H1 (cell line): ENCODE results near the gene SP1. TPM values are rescaled to one million over a fixed set of nuclear protein-coding genes. Genes with fewer than 3 reads are reported as not detected.

ENCODE experiments used
- CTCF ChIA-PET: fragments of 300-600 bp; sonication (Branson Sonifier 250); formaldehyde crosslinking; loops from one replicate; lab custom pipeline; 2021; ENCODE audit not compliant: partially characterized antibody; lab: Charles Lee
- POLR2A ChIA-PET: fragments of 300-600 bp; sonication (Branson Sonifier 250); formaldehyde crosslinking; loops from one replicate; lab custom pipeline; 2021; ENCODE audit warnings: inconsistent platforms; ENCODE audit not compliant: partially characterized antibody; lab: Charles Lee
- DNase-seq, 2 experiments: peaks; one replicate each; pipeline versions ENCODE4 v3.0.0 to v3.0.0-alpha.2; 2010 to 2022; ENCODE audit warnings: low spot score in 2 of 2, low read depth in 1 of 2, mixed read lengths in 1 of 2
- FAIRE-seq: peaks from 2 replicates; lab custom pipeline; 2011; peaks lifted over from hg19 to GRCh38; lab: Jason Lieb, UNC
- H2AFZ ChIP-seq: 2 replicates; pipeline ENCODE4 v1.8.1; 2012; ENCODE audit warnings: low read length, inconsistent platforms
- H2AK5ac ChIP-seq: 2 replicates; pipeline ENCODE4 v1.6.1; 2013; ENCODE audit warnings: low read depth, low read length
- H2BK120ac ChIP-seq: replicated peaks from 2 replicates; pipeline ENCODE3; 2013; ENCODE audit warnings: low read depth, low read length, inconsistent platforms
- H2BK12ac ChIP-seq: 2 replicates; pipeline ENCODE4 v1.6.1; 2013; ENCODE audit warnings: low read depth, low read length
- H2BK15ac ChIP-seq: 2 replicates; pipeline ENCODE4 v1.6.1; 2013; ENCODE audit warnings: low read length
- H2BK20ac ChIP-seq: 2 replicates; pipeline ENCODE4 v1.6.1; 2013; ENCODE audit warnings: low read length
- H2BK5ac ChIP-seq: 2 replicates; pipeline ENCODE4 v1.6.1; 2013; ENCODE audit warnings: low read depth, low read length
- H3K14ac ChIP-seq: 2 replicates; pipeline ENCODE4 v1.6.1; 2013; ENCODE audit warnings: inconsistent platforms; ENCODE audit not compliant: insufficient read length
- H3K18ac ChIP-seq: 2 replicates; pipeline ENCODE4 v1.6.1; 2013; ENCODE audit warnings: low read length; ENCODE audit errors: extremely low read depth
- H3K23ac ChIP-seq: 2 replicates; pipeline ENCODE4 v1.6.1; 2013; ENCODE audit warnings: inconsistent platforms; ENCODE audit not compliant: insufficient read length
- H3K23me2 ChIP-seq: 2 replicates; pipeline ENCODE4 v1.6.1; 2013; ENCODE audit warnings: low read depth, low read length
- H3K27ac ChIP-seq: 2 replicates; pipeline ENCODE4 v1.6.1; 2011; ENCODE audit warnings: low read depth, low read length, inconsistent platforms
- H3K27me3 ChIP-seq, 4 experiments: replicated peaks in 1 of 4; 1 replicate in 1 of 4; 2 replicates in 3 of 4; pipeline versions ENCODE4 v1.6.1 to v1.8.1; 2011 to 2013; ENCODE audit warnings: low read length in 3 of 4, mild to moderate bottlenecking in 3 of 4, inconsistent platforms in 2 of 4, mixed read lengths in 2 of 4, moderate library complexity in 1 of 4; ENCODE audit not compliant: control insufficient read depth in 3 of 4, insufficient read depth in 3 of 4; ENCODE audit errors: extremely low read depth in 1 of 4
- H3K36me3 ChIP-seq, 4 experiments: 2 replicates each; pipeline versions ENCODE4 v1.6.1 to v1.8.1; 2011 to 2013; ENCODE audit warnings: mild to moderate bottlenecking in 4 of 4, low read length in 3 of 4, moderate library complexity in 2 of 4, control low read depth in 1 of 4, inconsistent platforms in 1 of 4; ENCODE audit not compliant: insufficient read depth in 4 of 4, control insufficient read depth in 2 of 4
- H3K4ac ChIP-seq: replicated peaks from 2 replicates; pipeline ENCODE3; 2013; ENCODE audit warnings: low read length, low read depth, mixed read lengths, inconsistent platforms; ENCODE audit not compliant: insufficient read length
- H3K4me1 ChIP-seq, 4 experiments: replicated peaks in 1 of 4; 1 replicate in 1 of 4; 2 replicates in 3 of 4; pipeline versions ENCODE4 v1.6.1 to v1.8.1; 2011 to 2013; ENCODE audit warnings: low read length in 3 of 4, inconsistent platforms in 2 of 4, mixed read lengths in 1 of 4; ENCODE audit not compliant: insufficient read depth in 4 of 4, control insufficient read depth in 3 of 4
- H3K4me2 ChIP-seq, 2 experiments: 2 replicates each; pipeline versions ENCODE4 v1.6.1 to v1.8.1; 2011 to 2013; ENCODE audit warnings: low read depth in 2 of 2, low read length in 2 of 2, control low read depth in 1 of 2, inconsistent platforms in 1 of 2, mild to moderate bottlenecking in 1 of 2; ENCODE audit not compliant: insufficient read depth in 1 of 2
- H3K4me3 ChIP-seq, 4 experiments: fragments of 200-600, 300-600 bp in 1 of 4; sonication (generic), shearing (Covaris generic), sonication (Bioruptor Twin) in 1 of 4; 2 replicates each; pipeline versions ENCODE4 v1.5.1 to v1.8.1; 2011 to 2016; ENCODE audit warnings: low read length in 4 of 4, low read depth in 3 of 4, control low read depth in 2 of 4, inconsistent platforms in 2 of 4, mild to moderate bottlenecking in 2 of 4, mixed read lengths in 1 of 4, moderate library complexity in 1 of 4; ENCODE audit not compliant: insufficient read depth in 2 of 4; ENCODE audit errors: extremely low read depth in 1 of 4
- H3K56ac ChIP-seq: replicated peaks from 2 replicates; pipeline ENCODE3; 2013; ENCODE audit warnings: low read depth, mild to moderate bottlenecking, mixed read lengths, low read length, inconsistent platforms; ENCODE audit not compliant: insufficient read length
- H3K79me1 ChIP-seq: 2 replicates; pipeline ENCODE4 v1.6.1; 2013; ENCODE audit warnings: low read depth, low read length, control low read depth
- H3K79me2 ChIP-seq, 2 experiments: 2 replicates each; pipeline versions ENCODE4 v1.6.1 to v1.8.1; 2012 to 2013; ENCODE audit warnings: low read length in 2 of 2, mild to moderate bottlenecking in 2 of 2, inconsistent platforms in 1 of 2; ENCODE audit not compliant: insufficient read depth in 2 of 2, control insufficient read depth in 1 of 2
- H3K9ac ChIP-seq, 4 experiments: replicated peaks in 1 of 4; 1 replicate in 1 of 4; 2 replicates in 3 of 4; pipeline versions ENCODE4 v1.6.1 to v1.8.1; 2011 to 2013; ENCODE audit warnings: low read depth in 3 of 4, low read length in 3 of 4, control low read depth in 2 of 4, mild to moderate bottlenecking in 2 of 4, moderate library complexity in 2 of 4, inconsistent platforms in 1 of 4; ENCODE audit errors: extremely low read depth in 1 of 4
- H3K9me3 ChIP-seq, 2 experiments: 2 replicates each; pipeline versions ENCODE4 v1.6.1 to v1.8.1; 2012 to 2013; ENCODE audit warnings: mild to moderate bottlenecking in 2 of 2, moderate library complexity in 2 of 2, control low read depth in 1 of 2, inconsistent platforms in 1 of 2, low read depth in 1 of 2, low read length in 1 of 2, mixed read lengths in 1 of 2; ENCODE audit not compliant: insufficient read depth in 2 of 2
- H4K20me1 ChIP-seq, 2 experiments: replicated peaks in 1 of 2; 2 replicates each; pipeline versions ENCODE3 to v1.8.1; 2011 to 2013; ENCODE audit warnings: inconsistent platforms in 2 of 2, low read length in 2 of 2, mild to moderate bottlenecking in 1 of 2; ENCODE audit not compliant: insufficient read depth in 2 of 2, control insufficient read depth in 1 of 2
- H4K5ac ChIP-seq: 2 replicates; pipeline ENCODE4 v1.6.1; 2013; ENCODE audit warnings: low read length, low read depth, mixed read lengths, inconsistent platforms; ENCODE audit not compliant: insufficient read length
- H4K8ac ChIP-seq: 2 replicates; pipeline ENCODE4 v1.8.0; 2013; ENCODE audit warnings: mild to moderate bottlenecking, moderate library complexity, low read length, inconsistent platforms; ENCODE audit not compliant: insufficient read depth; ENCODE audit errors: extremely low read depth
- H4K91ac ChIP-seq: replicated peaks from 2 replicates; pipeline ENCODE3; 2013; ENCODE audit warnings: low read length, mixed read lengths, inconsistent platforms; ENCODE audit not compliant: insufficient read length
- EGR1 ChIP-seq: IDR thresholded peaks from 2 replicates; pipeline ENCODE4 v1.6.1; 2011; ENCODE audit warnings: low read depth, low read length, borderline replicate concordance
- PHF8 ChIP-seq: fragments of 200-600 bp; sonication (generic); conservative IDR thresholded peaks from 2 replicates; pipeline ENCODE4 v1.7.1; 2012; ENCODE audit warnings: low read depth, mild to moderate bottlenecking, inconsistent platforms, low read length, moderate library complexity
- POLR2A ChIP-seq, 2 experiments: IDR thresholded peaks; 1 replicate in 1 of 2; 2 replicates in 1 of 2; pipeline ENCODE4 v1.6.1; 2011; ENCODE audit warnings: low read depth in 2 of 2, low read length in 2 of 2, mild to moderate bottlenecking in 2 of 2; ENCODE audit errors: control extremely low read depth in 1 of 2
- RXRA ChIP-seq: IDR thresholded peaks from 2 replicates; pipeline ENCODE4 v1.6.1; 2011; ENCODE audit warnings: low read depth, mild to moderate bottlenecking, low read length, moderate library complexity; ENCODE audit not compliant: insufficient read depth
- WGBS, 2 experiments: shearing (Covaris generic) in 1 of 2; methylation state at CpG; one replicate each; pipeline versions ENCODE4 v1.1.6 to v1.1.7; 2013 to 2015; ENCODE audit warnings: low lambda C conversion rate in 2 of 2, mixed read lengths in 2 of 2, inconsistent platforms in 1 of 2, low coverage in 1 of 2, missing lambda C conversion rate in 1 of 2; ENCODE audit not compliant: insufficient replicate concordance in 2 of 2, insufficient coverage in 1 of 2, insufficient read length in 1 of 2; ENCODE audit errors: extremely low coverage in 1 of 2, missing lambda C conversion rate in 1 of 2; 5-methylcytosine and 5-hydroxymethylcytosine counted together
- polyA plus RNA-seq, 7 experiments: library from polyadenylated mRNA; depleted of rRNA in 3 of 7; stranded (reverse) in 5 of 7; unstranded in 2 of 7; fragments of >200 nt in 5 of 7; fragments of 200-250 nt in 2 of 7; gene quantifications; 1 replicate in 5 of 7; 2 replicates in 1 of 7; 4 replicates in 1 of 7; pipeline versions ENCODE4 v1.2.1 to v1.2.3, GENCODE V29; 2011 to 2013; ENCODE audit warnings: missing spikeins in 2 of 7, mixed read lengths in 2 of 7
- total RNA-seq: library from RNA; stranded (reverse); fragmentation: NEBNext Ultra II Directional; extraction: Animal tissue kit (Norgen Biotek cat#: 25700); gene quantifications from 2 replicates; pipeline ENCODE4 v1.2.1, GENCODE V29; 2021

SP1 gene
- total and polyA plus RNA-seq, 2 of the 8 experiments (the other 6 are each of a cell fraction or from before 2014, with no cell fraction given) = 50.7 to 75.2 TPM

GRCh38 chr12:53425515-53426150 is 45.7 kb downstream of the SP1 start:
- no peak for DNase-seq
- Histone ChIP-seq H2AFZ (no peak overlapping the region), H3K23ac (no peak overlapping the region), H2BK20ac (no peak overlapping the region), H3K4me1 (peaks cover 0 to 4% (median 1%) of the 10 kb centered on the region in 4 experiments; a peak in 3 of 7 replicates), H3K79me2 (no peaks in the 10 kb centered on the region), H3K27me3 (no peaks in the 10 kb centered on the region), H3K4ac (no peak overlapping the region), H2AK5ac (no peak overlapping the region; the same call in 1 of the 2 replicates), H3K4me2 (no peak overlapping the region), H3K9me3 (no peaks in the 10 kb centered on the region), H3K9ac (no peak overlapping the region), H3K79me1 (no peaks in the 10 kb centered on the region), H4K8ac (peak overlapping the region; percentile 72; the same call in 1 of the 2 replicates), H2BK12ac (no peak overlapping the region), H3K4me3 (no peak overlapping the region), H2BK5ac (no peak overlapping the region), H2BK15ac (no peak overlapping the region), H4K5ac (no peak overlapping the region), H2BK120ac (no peak overlapping the region), H3K23me2 (no peaks in the 10 kb centered on the region), H3K56ac (no peak overlapping the region), H4K91ac (no peak overlapping the region), H3K27ac (no peak overlapping the region), H4K20me1 (no peaks in the 10 kb centered on the region), H3K36me3 (no peaks in the 10 kb centered on the region), H3K14ac (no peak overlapping the region), H3K18ac (no peak overlapping the region)
- ChIA-PET CTCF (interaction anchor here (0.6 to 5.3 kb wide), 16 partner anchors 9 to 131 kb away, joined by 3 to 37 read pairs (median 3); partner anchors contain the start of gene AAAS), POLR2A (interaction anchor here (0.6 to 2.3 kb wide), 13 partner anchors 8 to 419 kb away, joined by 3 to 15 read pairs (median 4); partner anchors contain the start of gene TARBP2)
- 89% methylated on average over 11 of the region's 11 CpGs; no CpG with 5 or more reads in 1 of the 2 experiments for WGBS, 2 experiments
- TF ChIP-seq POLR2A (IDR thresholded peaks at IDR 0.05; ENCODE audit: control extremely low read depth in 1 of 2, low read depth in 2 of 2, low read length in 2 of 2) (no peak), EGR1 (no peak), RXRA (no peak), PHF8 (no peak)
- FAIRE-seq = no peak
